NAMALWA (cell line): ENCODE measurements around the gene FLYWCH2.
"Not testable (repeated sequence)": the region's sequence is repeated elsewhere in the genome, so short reads cannot be mapped to it uniquely, and the experiment has no call there.

Experiments
- DNase-seq: peaks from one replicate; pipeline ENCODE4 v3.0.0-alpha.2; 2015; ENCODE audit warnings: low spot score

The FLYWCH2 gene

DNA sequence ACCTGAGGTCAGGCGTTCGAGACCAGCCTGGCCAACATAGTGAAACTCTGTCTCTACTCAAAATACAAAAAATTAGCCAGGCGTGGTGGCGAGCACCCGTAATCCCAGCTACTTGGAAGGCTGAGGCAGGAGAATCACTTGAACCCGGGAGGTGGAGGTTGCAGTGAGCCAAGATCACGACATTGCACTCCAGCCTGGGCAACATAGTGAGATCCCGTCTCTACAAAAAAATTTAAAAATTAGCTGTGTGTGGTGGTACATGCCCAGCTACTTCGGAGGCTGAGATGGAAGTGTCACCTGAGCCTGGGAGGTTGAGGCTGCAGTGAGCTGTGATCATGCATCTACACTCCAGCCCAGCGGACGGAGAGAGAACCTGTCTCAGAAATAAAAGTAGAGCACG, 60.7 kb downstream of the FLYWCH2 start:
- not testable (repeated sequence) for DNase-seq

DNA sequence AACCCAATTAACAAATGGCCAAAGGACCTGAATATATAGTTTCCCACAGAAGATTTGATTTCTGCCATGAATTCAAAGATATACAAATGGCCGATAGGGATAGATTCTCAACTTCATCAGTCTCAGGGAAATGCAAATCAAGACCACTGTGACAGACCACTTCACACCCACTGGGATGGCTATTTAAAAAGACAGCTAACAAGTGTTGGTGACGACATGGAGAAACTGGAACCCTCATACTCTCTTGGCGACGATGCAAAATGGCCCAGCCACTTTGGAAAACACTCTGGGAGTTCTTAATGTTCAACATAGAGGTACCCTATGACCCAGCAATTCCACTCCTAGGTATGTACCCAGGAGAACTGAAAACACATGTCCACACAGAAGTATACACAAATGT, 63.6 kb downstream of the FLYWCH2 start:
- DNase-seq, result no peak
